OCI-LY1 (cell line): ENCODE data around the gene MLXIPL.

ENCODE experiments used
- EZH2 ChIP-seq: fragments of 200-600 bp; sonication (generic), shearing (Covaris generic); IDR thresholded peaks from 2 replicates; pipeline ENCODE4 v1.8.0; 2017; ENCODE audit warnings: borderline replicate concordance, mixed run types, mild to moderate bottlenecking, antibody characterized with exemption, low read length, moderate library complexity, mixed read lengths
- TF ChIP-seq, protein P1 (sequence below): fragments of 200-600 bp; sonication (generic), shearing (Covaris generic); IDR thresholded peaks from 2 replicates; pipeline ENCODE4 v1.5.1; 2017; ENCODE audit warnings: mild to moderate bottlenecking, antibody characterized with exemption, low read length, moderate library complexity, mixed read lengths

GRCh38 chr7:73602721-73603651 lies 21.3 kb downstream of the MLXIPL start:
- TF ChIP-seq, protein P1, sequence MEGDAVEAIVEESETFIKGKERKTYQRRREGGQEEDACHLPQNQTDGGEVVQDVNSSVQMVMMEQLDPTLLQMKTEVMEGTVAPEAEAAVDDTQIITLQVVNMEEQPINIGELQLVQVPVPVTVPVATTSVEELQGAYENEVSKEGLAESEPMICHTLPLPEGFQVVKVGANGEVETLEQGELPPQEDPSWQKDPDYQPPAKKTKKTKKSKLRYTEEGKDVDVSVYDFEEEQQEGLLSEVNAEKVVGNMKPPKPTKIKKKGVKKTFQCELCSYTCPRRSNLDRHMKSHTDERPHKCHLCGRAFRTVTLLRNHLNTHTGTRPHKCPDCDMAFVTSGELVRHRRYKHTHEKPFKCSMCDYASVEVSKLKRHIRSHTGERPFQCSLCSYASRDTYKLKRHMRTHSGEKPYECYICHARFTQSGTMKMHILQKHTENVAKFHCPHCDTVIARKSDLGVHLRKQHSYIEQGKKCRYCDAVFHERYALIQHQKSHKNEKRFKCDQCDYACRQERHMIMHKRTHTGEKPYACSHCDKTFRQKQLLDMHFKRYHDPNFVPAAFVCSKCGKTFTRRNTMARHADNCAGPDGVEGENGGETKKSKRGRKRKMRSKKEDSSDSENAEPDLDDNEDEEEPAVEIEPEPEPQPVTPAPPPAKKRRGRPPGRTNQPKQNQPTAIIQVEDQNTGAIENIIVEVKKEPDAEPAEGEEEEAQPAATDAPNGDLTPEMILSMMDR = no peak
- no peak for TF ChIP-seq EZH2
